ENCODE data around the gene EXPH5. TPM values are rescaled to one million over a fixed set of nuclear protein-coding genes. Genes with fewer than 3 reads are reported as not detected.

Gene EXPH5
- total and polyA plus RNA-seq, 8 donors = 0.70 to 5.7 (median 3.2) TPM

GRCh38 chr11:108568195-108568858, 25.2 kb downstream of the EXPH5 start:
- DNase-seq = peak in 5 of 6 donors; percentile 61 to 75 (median 68)
- no peaks in the 10 kb centered on the region for H3K27me3 ChIP-seq
- no peak overlapping the region for H3K27ac ChIP-seq
- FAIRE-seq = no peak
- 63 to 75% methylated on average over 11 of the region's 11 CpGs for WGBS, 2 donors
- peaks cover 0 to 4% (median 4%) of the 10 kb centered on the region in 3 donors for H3K4me1 ChIP-seq
- H3K36me3 ChIP-seq = no peaks in the 10 kb centered on the region
- intact Hi-C loops (cut with DNase I) = no loop called here
- TF ChIP-seq CTCF (IDR thresholded peaks at IDR 0.05) = no peak
- H3K9me3 ChIP-seq = no peaks in the 10 kb centered on the region
- ATAC-seq = peak; percentile 19 to 93 (median 84)
- no peak overlapping the region for H3K4me3 ChIP-seq

- intact Hi-C loops (cut with DNase I) = no loop called here
- H3K4me1 ChIP-seq = peaks cover 0 to 4% (median 4%) of the 10 kb centered on the region in 3 donors
- TF ChIP-seq CTCF (IDR thresholded peaks at IDR 0.05) = no peak
- FAIRE-seq = no peak
- no peaks in the 10 kb centered on the region for H3K9me3 ChIP-seq
- no peaks in the 10 kb centered on the region for H3K27me3 ChIP-seq
- 19 to 25% methylated on average over 3 of the region's 3 CpGs for WGBS, 2 donors
- ATAC-seq = peak; percentile 44 to 89 (median 76)
- no peak overlapping the region for H3K27ac ChIP-seq
- H3K36me3 ChIP-seq = no peaks in the 10 kb centered on the region
- peak in 2 of 6 donors; percentile 15 to 16 for DNase-seq
- no peak overlapping the region for H3K4me3 ChIP-seq
Measured at GRCh38 chr11:108565653-108566052, 27.9 kb downstream of the EXPH5 start.

- Histone ChIP-seq H3K27ac (no peak overlapping the region), H3K4me3 (no peak overlapping the region), H3K27me3 (no peaks in the 10 kb centered on the region), H3K9me3 (no peaks in the 10 kb centered on the region), H3K4me1 (peaks cover 0 to 4% (median 4%) of the 10 kb centered on the region in 3 donors), H3K36me3 (no peaks in the 10 kb centered on the region)
- no peak for FAIRE-seq
- ATAC-seq = no peak
- intact Hi-C loops (cut with DNase I) = no loop called here
- no peak for DNase-seq
- no peak for TF ChIP-seq CTCF (IDR thresholded peaks at IDR 0.05)
- 89 to 91% methylated on average over 5 of the region's 5 CpGs for WGBS, 2 donors
Measured at GRCh38 chr11:108562746-108563581, 30.6 kb downstream of the EXPH5 start.

GRCh38 chr11:108561535-108561991, 32.0 kb downstream of the EXPH5 start:
- no peak for DNase-seq
- Histone ChIP-seq H3K27me3 (no peaks in the 10 kb centered on the region), H3K4me1 (peaks cover 0 to 4% (median 4%) of the 10 kb centered on the region in 3 donors), H3K9me3 (no peaks in the 10 kb centered on the region), H3K4me3 (no peak overlapping the region), H3K36me3 (no peaks in the 10 kb centered on the region), H3K27ac (no peak overlapping the region)
- intact Hi-C loops (cut with DNase I) = no loop called here
- ATAC-seq = peak in 1 of 4 donors; percentile 48
- WGBS, 2 donors = 47 to 48% methylated on average over 3 of the region's 3 CpGs
- no peak for FAIRE-seq
- TF ChIP-seq CTCF (IDR thresholded peaks at IDR 0.05) = no peak

Data from pancreas (tissue), 10 donors.